ELF-1 (cell line): Measurements from ENCODE around the gene PRCC.

Experiments
- DNase-seq: peaks from one replicate; pipeline ENCODE4 v3.0.0-alpha.2; 2016; ENCODE audit warnings: low read depth, low spot score

Gene PRCC

GRCh38 chr1:156813750-156814570 lies 46.6 kb downstream of the PRCC start:
- peak; percentile 71 for DNase-seq

- DNase-seq = no peak
These were observed 47.4 kb downstream of the PRCC start for GRCh38 chr1:156814571-156815260.

GRCh38 chr1:156815307-156815826 lies 48.0 kb downstream of the PRCC start:
- DNase-seq = peak; percentile 65

- DNase-seq = no peak
These were observed 48.7 kb downstream of the PRCC start for GRCh38 chr1:156815961-156816422.

- no peak for DNase-seq
These were observed 49.4 kb downstream of the PRCC start, which contains the start of gene SH2D2A for GRCh38 chr1:156816561-156817328. Gene SH2D2A (minus strand): TSS chr1:156816848. CDS start chr1:156816708, 140 bp downstream.

GRCh38 chr1:156821801-156822200 lies 54.5 kb downstream of the PRCC start:
- DNase-seq = no peak

GRCh38 chr1:156822680-156823079 lies 55.3 kb downstream of the PRCC start:
- DNase-seq = no peak

- DNase-seq = no peak
These were observed 56.0 kb downstream of the PRCC start for GRCh38 chr1:156823210-156823790.

- no peak for DNase-seq
These were observed 59.3 kb downstream of the PRCC start for GRCh38 chr1:156826630-156827029.

GRCh38 chr1:156828400-156829124 lies 61.2 kb downstream of the PRCC start:
- DNase-seq = no peak

- no peak for DNase-seq
These were observed 65.1 kb downstream of the PRCC start for GRCh38 chr1:156832434-156832833.

- no peak for DNase-seq
These were observed 66.3 kb downstream of the PRCC start for GRCh38 chr1:156833603-156834002.

- no peak for DNase-seq
These were observed 67.0 kb downstream of the PRCC start for GRCh38 chr1:156834322-156834721.

GRCh38 chr1:156836041-156836654 lies 68.8 kb downstream of the PRCC start:
- DNase-seq = no peak

- DNase-seq = no peak
These were observed 69.6 kb downstream of the PRCC start for GRCh38 chr1:156836892-156837291.

- peak; percentile 67 for DNase-seq
These were observed 71.6 kb downstream of the PRCC start for GRCh38 chr1:156838972-156839371.

GRCh38 chr1:156839426-156840109 lies 72.2 kb downstream of the PRCC start:
- no peak for DNase-seq

- DNase-seq = no peak
These were observed 73.0 kb downstream of the PRCC start for GRCh38 chr1:156840186-156840897.

GRCh38 chr1:156840898-156841279 lies 73.6 kb downstream of the PRCC start:
- DNase-seq = no peak
